ENCODE measurements around the gene GPR142.
"Not testable (repeated sequence)": the region's sequence is repeated elsewhere in the genome, so short reads cannot be mapped to it uniquely, and the experiment has no call there.

The GPR142 gene

GRCh38 chr17:74393346-74393942 is 26.1 kb downstream of the GPR142 start:
- Mint-ChIP-seq H3K9me3 (no peaks in the 10 kb centered on the region), H3K4me1 (no peaks in the 10 kb centered on the region), H3K36me3 (no peaks in the 10 kb centered on the region), H3K27ac (no peak overlapping the region), H3K27me3 (no peaks in the 10 kb centered on the region), H3K4me3 (no peak overlapping the region)

GRCh38 chr17:74394275-74394950 is 27.1 kb downstream of the GPR142 start:
- Mint-ChIP-seq H3K27me3 (no peaks in the 10 kb centered on the region), H3K27ac (no peak overlapping the region), H3K36me3 (no peaks in the 10 kb centered on the region), H3K4me1 (no peaks in the 10 kb centered on the region), H3K4me3 (no peak overlapping the region), H3K9me3 (no peaks in the 10 kb centered on the region)

- Mint-ChIP-seq H3K27me3 (no peaks in the 10 kb centered on the region), H3K9me3 (no peaks in the 10 kb centered on the region), H3K27ac (no peak overlapping the region), H3K4me3 (no peak overlapping the region), H3K36me3 (no peaks in the 10 kb centered on the region), H3K4me1 (no peaks in the 10 kb centered on the region)
Measured at GRCh38 chr17:74394977-74395376, 27.7 kb downstream of the GPR142 start.

- Mint-ChIP-seq H3K27me3 (no peaks in the 10 kb centered on the region), H3K36me3 (no peaks in the 10 kb centered on the region), H3K27ac (no peak overlapping the region), H3K9me3 (no peaks in the 10 kb centered on the region), H3K4me1 (no peaks in the 10 kb centered on the region), H3K4me3 (no peak overlapping the region)
Measured at GRCh38 chr17:74396567-74396966, 29.3 kb downstream of the GPR142 start.

GRCh38 chr17:74402048-74402447 is 34.7 kb downstream of the GPR142 start:
- Mint-ChIP-seq H3K4me1 (no peaks in the 10 kb centered on the region), H3K36me3 (no peaks in the 10 kb centered on the region), H3K9me3 (no peaks in the 10 kb centered on the region), H3K27me3 (no peaks in the 10 kb centered on the region), H3K4me3 (no peak overlapping the region), H3K27ac (no peak overlapping the region)

- no peaks in the 10 kb centered on the region for H3K27me3 Mint-ChIP-seq
- no peaks in the 10 kb centered on the region for H3K9me3 Mint-ChIP-seq
- H3K36me3 Mint-ChIP-seq = no peaks in the 10 kb centered on the region
- no peak overlapping the region for H3K4me3 Mint-ChIP-seq
- no peaks in the 10 kb centered on the region for H3K4me1 Mint-ChIP-seq
- H3K27ac Mint-ChIP-seq = no peak overlapping the region
Measured at GRCh38 chr17:74403512-74404137, 36.3 kb downstream of the GPR142 start.

GRCh38 chr17:74404218-74404617 is 36.9 kb downstream of the GPR142 start:
- no peak overlapping the region for H3K27ac Mint-ChIP-seq
- H3K4me3 Mint-ChIP-seq = no peak overlapping the region
- H3K9me3 Mint-ChIP-seq = no peaks in the 10 kb centered on the region
- no peaks in the 10 kb centered on the region for H3K36me3 Mint-ChIP-seq
- H3K4me1 Mint-ChIP-seq = no peaks in the 10 kb centered on the region
- no peaks in the 10 kb centered on the region for H3K27me3 Mint-ChIP-seq

GRCh38 chr17:74404789-74405188 is 37.5 kb downstream of the GPR142 start:
- no peak overlapping the region for H3K27ac Mint-ChIP-seq
- no peak overlapping the region for H3K4me3 Mint-ChIP-seq
- no peaks in the 10 kb centered on the region for H3K36me3 Mint-ChIP-seq
- H3K9me3 Mint-ChIP-seq = no peaks in the 10 kb centered on the region
- no peaks in the 10 kb centered on the region for H3K27me3 Mint-ChIP-seq
- no peaks in the 10 kb centered on the region for H3K4me1 Mint-ChIP-seq

GRCh38 chr17:74405311-74405710 is 38.0 kb downstream of the GPR142 start:
- not testable (repeated sequence) for H3K4me1 Mint-ChIP-seq, H3K27ac Mint-ChIP-seq, H3K4me3 Mint-ChIP-seq, H3K27me3 Mint-ChIP-seq, H3K36me3 Mint-ChIP-seq, H3K9me3 Mint-ChIP-seq

GRCh38 chr17:74407384-74407783 is 40.1 kb downstream of the GPR142 start:
- H3K9me3 Mint-ChIP-seq = no peaks in the 10 kb centered on the region
- no peak overlapping the region for H3K4me3 Mint-ChIP-seq
- no peaks in the 10 kb centered on the region for H3K36me3 Mint-ChIP-seq
- no peaks in the 10 kb centered on the region for H3K27me3 Mint-ChIP-seq
- no peaks in the 10 kb centered on the region for H3K4me1 Mint-ChIP-seq
- H3K27ac Mint-ChIP-seq = no peak overlapping the region

GRCh38 chr17:74408262-74408661 is 41.0 kb downstream of the GPR142 start:
- Mint-ChIP-seq H3K4me1 (no peaks in the 10 kb centered on the region), H3K4me3 (no peak overlapping the region), H3K27me3 (no peaks in the 10 kb centered on the region), H3K36me3 (no peaks in the 10 kb centered on the region), H3K27ac (no peak overlapping the region), H3K9me3 (no peaks in the 10 kb centered on the region)

GRCh38 chr17:74408815-74409214 is 41.5 kb downstream of the GPR142 start:
- H3K4me3 Mint-ChIP-seq = no peak overlapping the region
- H3K36me3 Mint-ChIP-seq = no peaks in the 10 kb centered on the region
- no peaks in the 10 kb centered on the region for H3K27me3 Mint-ChIP-seq
- H3K9me3 Mint-ChIP-seq = no peaks in the 10 kb centered on the region
- no peaks in the 10 kb centered on the region for H3K4me1 Mint-ChIP-seq
- no peak overlapping the region for H3K27ac Mint-ChIP-seq

- Mint-ChIP-seq H3K27me3 (no peaks in the 10 kb centered on the region), H3K36me3 (no peaks in the 10 kb centered on the region), H3K9me3 (no peaks in the 10 kb centered on the region), H3K27ac (no peak overlapping the region), H3K4me3 (no peak overlapping the region), H3K4me1 (no peaks in the 10 kb centered on the region)
Measured at GRCh38 chr17:74410001-74410443, 42.7 kb downstream of the GPR142 start.

GRCh38 chr17:74412581-74412980 is 45.3 kb downstream of the GPR142 start:
- no peaks in the 10 kb centered on the region for H3K27me3 Mint-ChIP-seq
- H3K9me3 Mint-ChIP-seq = no peaks in the 10 kb centered on the region
- no peaks in the 10 kb centered on the region for H3K4me1 Mint-ChIP-seq
- no peak overlapping the region for H3K27ac Mint-ChIP-seq
- no peak overlapping the region for H3K4me3 Mint-ChIP-seq
- no peaks in the 10 kb centered on the region for H3K36me3 Mint-ChIP-seq

GRCh38 chr17:74413491-74413890 is 46.2 kb downstream of the GPR142 start:
- Mint-ChIP-seq H3K4me3 (no peak overlapping the region), H3K27ac (no peak overlapping the region), H3K4me1 (no peaks in the 10 kb centered on the region), H3K9me3 (no peaks in the 10 kb centered on the region), H3K27me3 (no peaks in the 10 kb centered on the region), H3K36me3 (no peaks in the 10 kb centered on the region)

- no peaks in the 10 kb centered on the region for H3K27me3 Mint-ChIP-seq
- H3K27ac Mint-ChIP-seq = no peak overlapping the region
- H3K36me3 Mint-ChIP-seq = no peaks in the 10 kb centered on the region
- H3K4me1 Mint-ChIP-seq = no peaks in the 10 kb centered on the region
- no peak overlapping the region for H3K4me3 Mint-ChIP-seq
- H3K9me3 Mint-ChIP-seq = no peaks in the 10 kb centered on the region
Measured at GRCh38 chr17:74414510-74414909, 47.2 kb downstream of the GPR142 start.

All from activated naive CD4-positive, alpha-beta T cell treated with anti-CD3 and anti-CD28 coated beads, Interleukin-2, amount 50 U/mL, for 24 hours (primary cell).